Tibial nerve (tissue), 3 donors: Measurements from ENCODE around the gene MDM1.

ENCODE experiments used
- CTCF ChIP-seq, 5 experiments: fragments of 200-600 bp in 3 of 5; fragments of 450-650 bp in 2 of 5; sonication (generic) in 3 of 5; IDR thresholded peaks; one replicate each; pipeline ENCODE4 v1.5.1; 2016 to 2019; ENCODE audit warnings: antibody characterized with exemption in 5 of 5, mild to moderate bottlenecking in 3 of 5, moderate library complexity in 2 of 5
- POLR2A ChIP-seq, 2 donors: fragments of 450-650 bp; IDR thresholded peaks; one replicate each; pipeline ENCODE4 v1.6.1; 2017; ENCODE audit warnings: antibody characterized with exemption in 2 of 2, mild to moderate bottlenecking in 2 of 2, moderate library complexity in 2 of 2

GRCh38 chr12:68321140-68321539, 11.0 kb downstream of the MDM1 start:
- no peak for TF ChIP-seq POLR2A (IDR thresholded peaks at IDR 0.05)
- TF ChIP-seq CTCF (IDR thresholded peaks at IDR 0.05), result no peak
